ENCODE results near the gene MRPL10. TPM values are rescaled to one million over a fixed set of nuclear protein-coding genes. Genes with fewer than 3 reads are reported as not detected.

MRPL10 gene
- total and polyA plus RNA-seq, 12 donors, result 44.2 to 72.3 (median 61.9) TPM

DNA sequence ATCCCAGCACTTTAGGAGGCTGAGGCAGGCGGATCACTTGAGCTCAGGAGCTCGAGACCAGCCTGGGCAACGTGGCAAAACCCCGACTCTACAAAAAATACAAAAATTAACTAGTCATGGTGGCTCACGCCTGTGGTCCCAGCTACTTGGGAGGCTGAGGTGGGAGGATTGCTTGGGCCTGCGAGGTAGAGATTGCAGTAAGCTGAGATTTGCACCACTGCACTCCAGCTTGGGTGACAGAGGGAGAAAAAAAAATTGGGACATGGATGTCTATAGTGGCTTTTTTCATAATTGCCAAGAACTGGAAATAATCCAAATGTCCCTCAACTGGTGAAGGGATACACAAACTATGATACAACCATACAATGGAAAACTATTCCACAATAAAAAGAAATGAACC, 38.4 kb downstream of the MRPL10 start:
- peaks cover 0 to 88% (median 72%) of the 10 kb centered on the region in 7 donors for H3K27me3 ChIP-seq
- DNase-seq, result no peak
- H3K36me3 ChIP-seq, result no peaks in the 10 kb centered on the region
- no peak for ATAC-seq
- TF ChIP-seq, protein P1, sequence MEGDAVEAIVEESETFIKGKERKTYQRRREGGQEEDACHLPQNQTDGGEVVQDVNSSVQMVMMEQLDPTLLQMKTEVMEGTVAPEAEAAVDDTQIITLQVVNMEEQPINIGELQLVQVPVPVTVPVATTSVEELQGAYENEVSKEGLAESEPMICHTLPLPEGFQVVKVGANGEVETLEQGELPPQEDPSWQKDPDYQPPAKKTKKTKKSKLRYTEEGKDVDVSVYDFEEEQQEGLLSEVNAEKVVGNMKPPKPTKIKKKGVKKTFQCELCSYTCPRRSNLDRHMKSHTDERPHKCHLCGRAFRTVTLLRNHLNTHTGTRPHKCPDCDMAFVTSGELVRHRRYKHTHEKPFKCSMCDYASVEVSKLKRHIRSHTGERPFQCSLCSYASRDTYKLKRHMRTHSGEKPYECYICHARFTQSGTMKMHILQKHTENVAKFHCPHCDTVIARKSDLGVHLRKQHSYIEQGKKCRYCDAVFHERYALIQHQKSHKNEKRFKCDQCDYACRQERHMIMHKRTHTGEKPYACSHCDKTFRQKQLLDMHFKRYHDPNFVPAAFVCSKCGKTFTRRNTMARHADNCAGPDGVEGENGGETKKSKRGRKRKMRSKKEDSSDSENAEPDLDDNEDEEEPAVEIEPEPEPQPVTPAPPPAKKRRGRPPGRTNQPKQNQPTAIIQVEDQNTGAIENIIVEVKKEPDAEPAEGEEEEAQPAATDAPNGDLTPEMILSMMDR (IDR thresholded peaks at IDR 0.05), result no peak
- no peak overlapping the region for H3K4me3 ChIP-seq
- H3K4me1 ChIP-seq, result peaks cover 0 to 11% (median 9%) of the 10 kb centered on the region in 9 donors
- no peaks in the 10 kb centered on the region for H3K9me3 ChIP-seq
- intact Hi-C loops (cut with DNase I), result loop anchor here in 4 of 10 donors (5.0 to 10.0 kb wide), 4 partner anchors 88 to 128 kb away; no protein-coding TSS in a partner anchor
- no peak overlapping the region for H3K27ac ChIP-seq
- WGBS, 2 donors, result 60 to 65% methylated on average over 6 of the region's 6 CpGs

DNA sequence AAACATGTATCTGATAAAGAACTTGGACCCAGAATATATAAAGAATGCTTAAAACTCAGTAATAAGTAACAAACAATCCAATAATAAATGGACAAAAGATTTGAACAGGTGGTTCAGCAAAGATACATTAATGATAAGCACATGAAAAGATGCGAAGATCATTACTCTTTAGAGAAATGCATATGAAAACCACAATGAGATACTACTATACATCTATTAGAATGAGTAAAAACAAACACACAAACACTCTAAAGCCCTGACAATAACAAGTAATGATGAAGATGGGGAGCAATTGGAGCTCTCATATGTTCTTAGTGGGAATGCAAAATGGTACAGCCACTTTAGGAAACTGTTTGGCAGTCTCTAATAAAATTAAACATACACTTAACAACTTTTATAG, 38.9 kb downstream of the MRPL10 start:
- 76 to 83% methylated on average over 1 of the region's 1 CpG for WGBS, 2 donors
- no peak overlapping the region for H3K27ac ChIP-seq
- no peaks in the 10 kb centered on the region for H3K9me3 ChIP-seq
- ATAC-seq (no peak), DNase-seq (no peak)
- peaks cover 0 to 11% (median 9%) of the 10 kb centered on the region in 9 donors for H3K4me1 ChIP-seq
- peaks cover 0 to 90% (median 76%) of the 10 kb centered on the region in 7 donors for H3K27me3 ChIP-seq
- H3K36me3 ChIP-seq, result no peaks in the 10 kb centered on the region
- no peak overlapping the region for H3K4me3 ChIP-seq
- TF ChIP-seq, protein P1 (IDR thresholded peaks at IDR 0.05), result no peak
- intact Hi-C loops (cut with DNase I), result loop anchor here in 4 of 10 donors (5.0 to 10.0 kb wide), 4 partner anchors 88 to 128 kb away; no protein-coding TSS in a partner anchor

DNA sequence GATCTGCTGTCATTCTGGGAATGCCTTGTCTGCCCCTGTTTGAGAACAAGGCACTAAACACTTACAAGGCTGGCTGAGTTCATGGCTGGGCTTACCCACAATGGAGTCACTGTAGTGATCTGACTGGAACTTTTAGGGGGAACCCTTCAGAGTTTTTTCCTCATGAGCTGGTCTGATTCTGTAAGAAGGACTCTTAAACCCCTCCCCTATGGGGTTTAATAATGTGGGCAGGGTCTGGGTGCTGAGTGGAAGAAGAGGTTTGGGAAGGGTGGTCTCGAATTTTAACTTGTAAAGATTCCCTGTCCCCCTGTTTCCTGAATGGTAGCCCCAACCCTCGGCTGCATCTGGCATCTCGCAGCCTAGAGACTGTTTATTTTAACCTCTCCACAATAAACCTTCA, 40.3 kb downstream of the MRPL10 start:
- DNase-seq (no peak), ATAC-seq (no peak)
- Histone ChIP-seq H3K36me3 (no peaks in the 10 kb centered on the region), H3K27ac (no peak overlapping the region), H3K4me1 (peaks cover 0 to 11% (median 9%) of the 10 kb centered on the region in 9 donors), H3K27me3 (peaks cover 0 to 95% (median 87%) of the 10 kb centered on the region in 7 donors), H3K9me3 (no peaks in the 10 kb centered on the region), H3K4me3 (no peak overlapping the region)
- TF ChIP-seq, protein P1 (IDR thresholded peaks at IDR 0.05), result no peak
- WGBS, 2 donors, result 35 to 43% methylated on average over 3 of the region's 3 CpGs
- intact Hi-C loops (cut with DNase I), result loop anchor here in 4 of 10 donors (5.0 to 10.0 kb wide), 4 partner anchors 86 to 126 kb away; no protein-coding TSS in a partner anchor

DNA sequence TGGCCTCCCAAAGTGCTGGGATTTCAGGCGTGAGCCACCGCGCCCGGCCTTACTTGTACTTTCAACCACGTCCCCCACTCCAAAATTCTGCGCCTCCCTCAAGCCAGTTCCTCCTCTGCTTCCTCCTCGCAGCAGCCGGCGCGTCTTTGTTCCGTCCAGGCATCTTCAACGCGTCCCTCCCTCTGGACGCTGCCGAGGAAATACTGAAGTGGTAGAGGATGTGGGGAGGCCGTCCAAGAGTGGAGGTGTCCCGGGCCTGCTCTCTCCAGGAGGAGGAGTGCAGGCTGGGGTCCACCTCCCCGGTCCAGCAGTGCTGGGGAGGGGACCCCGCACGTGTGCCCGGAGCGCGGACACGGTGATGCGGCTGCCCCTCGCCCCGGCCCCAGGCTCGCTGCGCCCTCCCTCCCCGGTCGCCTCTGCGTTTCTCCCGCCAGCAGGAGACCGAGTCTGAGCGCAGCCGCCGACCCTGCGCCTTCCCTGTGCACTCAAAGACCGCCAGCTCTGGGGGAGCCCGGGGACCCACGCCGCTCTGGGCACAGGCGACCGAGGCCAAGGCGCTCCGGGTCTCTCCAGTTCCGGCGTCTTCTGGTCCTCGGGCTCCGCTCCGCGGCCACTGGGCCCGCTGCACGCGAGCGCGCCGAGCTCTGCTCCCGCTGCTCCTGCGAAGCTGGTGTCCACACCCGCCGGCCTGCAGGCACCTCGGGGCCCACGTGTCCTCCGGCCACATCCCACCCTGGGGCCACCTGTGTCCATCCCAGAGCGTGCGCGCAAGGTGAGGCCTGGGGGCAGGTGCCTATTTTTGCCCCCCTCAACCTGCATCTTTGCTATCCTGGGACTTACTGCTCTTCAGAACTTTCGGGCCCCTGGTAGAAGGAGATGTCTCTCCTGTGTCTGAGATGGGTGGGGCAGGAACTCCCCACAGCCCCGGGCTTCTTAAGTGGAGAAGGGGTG, 41.5 kb downstream of the MRPL10 start:
- intact Hi-C loops (cut with DNase I), result loop anchor here in 5 of 10 donors (5.0 to 10.0 kb wide), 5 partner anchors 85 to 125 kb away; partner anchors contain the start of gene TBKBP1 (in 1 of the 5)
- Histone ChIP-seq H3K9me3 (no peaks in the 10 kb centered on the region), H3K36me3 (no peaks in the 10 kb centered on the region), H3K27me3 (peaks cover 0 to 96% (median 89%) of the 10 kb centered on the region in 7 donors), H3K4me1 (peaks cover 0 to 11% (median 9%) of the 10 kb centered on the region in 9 donors), H3K27ac (no peak overlapping the region), H3K4me3 (peak overlapping the region; percentile 10 to 52 (median 42))
- WGBS, 2 donors, result 1 to 2% methylated on average over 70 of the region's 70 CpGs
- TF ChIP-seq, protein P1 (IDR thresholded peaks at IDR 0.05), result peak in 8 of 9 donors; percentile 31 to 70 (median 64)
- DNase-seq, result peak in 1 of 2 donors; percentile 56
- peak; percentile 84 to 95 (median 91) for ATAC-seq
